ENCODE measurements around the gene TMTC2. TPM values are rescaled to one million over a fixed set of nuclear protein-coding genes. Genes with fewer than 3 reads are reported as not detected.

The TMTC2 gene
- 1 to 10 TPM; 1.1 to 5.6 (median 2.7) TPM for polyA plus RNA-seq
- long read RNA-seq, donor 1, full-length matches to known transcripts = 1 of 1 reads
- long read RNA-seq, donor 1, partial matches to known transcripts = 0 of 1 reads
- long read RNA-seq, donor 1, other reads (novel, unspliced or antisense) = 0 of 1 reads
- long read RNA-seq, donor 2 = 0 reads
- long read RNA-seq, donor 3 = 0 reads
- long read RNA-seq, donor 4 = 0 reads
- long read RNA-seq, donor 5 = 0 reads
- long read RNA-seq, donor 6 = 0 reads
- long read RNA-seq, donor 7 = 0 reads
- long read RNA-seq, donor 8 = 0 reads
- long read RNA-seq, donor 9 = 0 reads
- long read RNA-seq, donor 10, full-length matches to known transcripts = 3 of 15 reads
- long read RNA-seq, donor 10, partial matches to known transcripts = 12 of 15 reads
- long read RNA-seq, donor 10, other reads (novel, unspliced or antisense) = 0 of 15 reads

GRCh38 chr12:82686168-82687020, at the start of gene TMTC2:
TMTC2 (plus strand) TSS chr12:82686906.
- Histone ChIP-seq H3K9me3 (ENCODE audit: control insufficient read depth in 2 of 2, insufficient read depth in 1 of 2, low read depth in 1 of 2, low read length in 1 of 2) (no peaks in the 10 kb centered on the region), H3K27me3 (ENCODE audit: control insufficient read depth in 3 of 3, insufficient read depth in 3 of 3, low read length in 3 of 3) (no peaks in the 10 kb centered on the region), H3K4me3 (ENCODE audit: low read depth in 1 of 3, low read length in 3 of 3) (peak within 1 kb of the TSS; percentile 64 to 93 (median 80)), H3K36me3 (ENCODE audit: control insufficient read depth in 3 of 3, insufficient read depth in 2 of 3, low read depth in 1 of 3, low read length in 3 of 3) (no peaks in the 10 kb centered on the region), H3K4me1 (ENCODE audit: control insufficient read depth in 3 of 3, insufficient read depth in 2 of 3, low read depth in 1 of 3, low read length in 2 of 3) (peaks cover 0 to 6% (median 2%) of the 10 kb centered on the region in 3 donors), H3K27ac (ENCODE audit: low read depth in 1 of 3, low read length in 2 of 3) (peak within 1 kb of the TSS; percentile 95 to 98 (median 96))
- 1 to 2% (median 1%) methylated on average over 39 of the region's 39 CpGs for WGBS, 3 donors
- FAIRE-seq (no peak), DNase-seq (peak; percentile 95 to 98)

- DNase-seq (no peak), FAIRE-seq (no peak)
- Histone ChIP-seq H3K4me3 (ENCODE audit: low read depth in 1 of 3, low read length in 3 of 3) (no peak overlapping the region), H3K27me3 (ENCODE audit: control insufficient read depth in 3 of 3, insufficient read depth in 3 of 3, low read length in 3 of 3) (no peaks in the 10 kb centered on the region), H3K9me3 (ENCODE audit: control insufficient read depth in 2 of 2, insufficient read depth in 1 of 2, low read depth in 1 of 2, low read length in 1 of 2) (peaks cover 0 to 5% of the 10 kb centered on the region in 2 donors), H3K36me3 (ENCODE audit: control insufficient read depth in 3 of 3, insufficient read depth in 2 of 3, low read depth in 1 of 3, low read length in 3 of 3) (no peaks in the 10 kb centered on the region), H3K4me1 (ENCODE audit: control insufficient read depth in 3 of 3, insufficient read depth in 2 of 3, low read depth in 1 of 3, low read length in 2 of 3) (no peaks in the 10 kb centered on the region), H3K27ac (ENCODE audit: low read depth in 1 of 3, low read length in 2 of 3) (no peak overlapping the region)
- 83 to 84% (median 84%) methylated on average over 1 of the region's 1 CpG for WGBS, 3 donors
Observed at GRCh38 chr12:82638324-82638723, 48.4 kb upstream of the TMTC2 start.

- H3K36me3 ChIP-seq (ENCODE audit: control insufficient read depth in 3 of 3, insufficient read depth in 2 of 3, low read depth in 1 of 3, low read length in 3 of 3) = no peaks in the 10 kb centered on the region
- H3K27me3 ChIP-seq (ENCODE audit: control insufficient read depth in 3 of 3, insufficient read depth in 3 of 3, low read length in 3 of 3) = no peaks in the 10 kb centered on the region
- no peak overlapping the region for H3K27ac ChIP-seq (ENCODE audit: low read depth in 1 of 3, low read length in 2 of 3)
- WGBS, 3 donors = 82 to 84% (median 82%) methylated on average over 2 of the region's 2 CpGs
- no peaks in the 10 kb centered on the region for H3K4me1 ChIP-seq (ENCODE audit: control insufficient read depth in 3 of 3, insufficient read depth in 2 of 3, low read depth in 1 of 3, low read length in 2 of 3)
- DNase-seq (no peak), FAIRE-seq (no peak)
- no peaks in the 10 kb centered on the region for H3K9me3 ChIP-seq (ENCODE audit: control insufficient read depth in 2 of 2, insufficient read depth in 1 of 2, low read depth in 1 of 2, low read length in 1 of 2)
- no peak overlapping the region for H3K4me3 ChIP-seq (ENCODE audit: low read depth in 1 of 3, low read length in 3 of 3)
Observed at GRCh38 chr12:82644896-82645295, 41.8 kb upstream of the TMTC2 start.

- H3K36me3 ChIP-seq (ENCODE audit: control insufficient read depth in 3 of 3, insufficient read depth in 2 of 3, low read depth in 1 of 3, low read length in 3 of 3) = no peaks in the 10 kb centered on the region
- H3K9me3 ChIP-seq (ENCODE audit: control insufficient read depth in 2 of 2, insufficient read depth in 1 of 2, low read depth in 1 of 2, low read length in 1 of 2) = no peaks in the 10 kb centered on the region
- H3K4me1 ChIP-seq (ENCODE audit: control insufficient read depth in 3 of 3, insufficient read depth in 2 of 3, low read depth in 1 of 3, low read length in 2 of 3) = no peaks in the 10 kb centered on the region
- DNase-seq = no peak
- no peaks in the 10 kb centered on the region for H3K27me3 ChIP-seq (ENCODE audit: control insufficient read depth in 3 of 3, insufficient read depth in 3 of 3, low read length in 3 of 3)
- no peak for FAIRE-seq
- no peak overlapping the region for H3K4me3 ChIP-seq (ENCODE audit: low read depth in 1 of 3, low read length in 3 of 3)
- no peak overlapping the region for H3K27ac ChIP-seq (ENCODE audit: low read depth in 1 of 3, low read length in 2 of 3)
Observed at GRCh38 chr12:82645414-82645813, 41.3 kb upstream of the TMTC2 start.

- no peaks in the 10 kb centered on the region for H3K4me1 ChIP-seq (ENCODE audit: control insufficient read depth in 3 of 3, insufficient read depth in 2 of 3, low read depth in 1 of 3, low read length in 2 of 3)
- H3K36me3 ChIP-seq (ENCODE audit: control insufficient read depth in 3 of 3, insufficient read depth in 2 of 3, low read depth in 1 of 3, low read length in 3 of 3) = no peaks in the 10 kb centered on the region
- H3K4me3 ChIP-seq (ENCODE audit: low read depth in 1 of 3, low read length in 3 of 3) = no peak overlapping the region
- no peaks in the 10 kb centered on the region for H3K27me3 ChIP-seq (ENCODE audit: control insufficient read depth in 3 of 3, insufficient read depth in 3 of 3, low read length in 3 of 3)
- FAIRE-seq (no peak), DNase-seq (no peak)
- WGBS, 3 donors = 91 to 96% (median 92%) methylated on average over 4 of the region's 4 CpGs
- H3K9me3 ChIP-seq (ENCODE audit: control insufficient read depth in 2 of 2, insufficient read depth in 1 of 2, low read depth in 1 of 2, low read length in 1 of 2) = no peaks in the 10 kb centered on the region
- no peak overlapping the region for H3K27ac ChIP-seq (ENCODE audit: low read depth in 1 of 3, low read length in 2 of 3)
Observed at GRCh38 chr12:82647853-82648252, 38.9 kb upstream of the TMTC2 start.

GRCh38 chr12:82648259-82648909, 38.3 kb upstream of the TMTC2 start:
- Histone ChIP-seq H3K4me3 (ENCODE audit: low read depth in 1 of 3, low read length in 3 of 3) (no peak overlapping the region), H3K27me3 (ENCODE audit: control insufficient read depth in 3 of 3, insufficient read depth in 3 of 3, low read length in 3 of 3) (no peaks in the 10 kb centered on the region), H3K4me1 (ENCODE audit: control insufficient read depth in 3 of 3, insufficient read depth in 2 of 3, low read depth in 1 of 3, low read length in 2 of 3) (no peaks in the 10 kb centered on the region), H3K9me3 (ENCODE audit: control insufficient read depth in 2 of 2, insufficient read depth in 1 of 2, low read depth in 1 of 2, low read length in 1 of 2) (no peaks in the 10 kb centered on the region), H3K27ac (ENCODE audit: low read depth in 1 of 3, low read length in 2 of 3) (no peak overlapping the region), H3K36me3 (ENCODE audit: control insufficient read depth in 3 of 3, insufficient read depth in 2 of 3, low read depth in 1 of 3, low read length in 3 of 3) (no peaks in the 10 kb centered on the region)
- no peak for FAIRE-seq
- DNase-seq = no peak
- 82 to 92% (median 89%) methylated on average over 5 of the region's 5 CpGs for WGBS, 3 donors

- DNase-seq = peak; percentile 87 to 95
Observed at GRCh38 chr12:82650627-82651337, 35.9 kb upstream of the TMTC2 start.

GRCh38 chr12:82651489-82651888, 35.2 kb upstream of the TMTC2 start:
- H3K9me3 ChIP-seq (ENCODE audit: control insufficient read depth in 2 of 2, insufficient read depth in 1 of 2, low read depth in 1 of 2, low read length in 1 of 2) = no peaks in the 10 kb centered on the region
- no peaks in the 10 kb centered on the region for H3K27me3 ChIP-seq (ENCODE audit: control insufficient read depth in 3 of 3, insufficient read depth in 3 of 3, low read length in 3 of 3)
- no peak overlapping the region for H3K27ac ChIP-seq (ENCODE audit: low read depth in 1 of 3, low read length in 2 of 3)
- no peak for FAIRE-seq
- DNase-seq = peak in 1 of 2 donors; percentile 29
- 75 to 86% (median 75%) methylated on average over 4 of the region's 4 CpGs for WGBS, 3 donors
- H3K4me1 ChIP-seq (ENCODE audit: control insufficient read depth in 3 of 3, insufficient read depth in 2 of 3, low read depth in 1 of 3, low read length in 2 of 3) = no peaks in the 10 kb centered on the region
- no peak overlapping the region for H3K4me3 ChIP-seq (ENCODE audit: low read depth in 1 of 3, low read length in 3 of 3)
- no peaks in the 10 kb centered on the region for H3K36me3 ChIP-seq (ENCODE audit: control insufficient read depth in 3 of 3, insufficient read depth in 2 of 3, low read depth in 1 of 3, low read length in 3 of 3)

More at GRCh38 chr12:82650627-82651337, 35.9 kb upstream of the TMTC2 start:
- Histone ChIP-seq H3K27me3 (ENCODE audit: control insufficient read depth in 3 of 3, insufficient read depth in 3 of 3, low read length in 3 of 3) (no peaks in the 10 kb centered on the region), H3K9me3 (ENCODE audit: control insufficient read depth in 2 of 2, insufficient read depth in 1 of 2, low read depth in 1 of 2, low read length in 1 of 2) (no peaks in the 10 kb centered on the region), H3K4me1 (ENCODE audit: control insufficient read depth in 3 of 3, insufficient read depth in 2 of 3, low read depth in 1 of 3, low read length in 2 of 3) (no peaks in the 10 kb centered on the region), H3K27ac (ENCODE audit: low read depth in 1 of 3, low read length in 2 of 3) (peak overlapping the region in 1 of 3 donors; percentile 84), H3K4me3 (ENCODE audit: low read depth in 1 of 3, low read length in 3 of 3) (no peak overlapping the region), H3K36me3 (ENCODE audit: control insufficient read depth in 3 of 3, insufficient read depth in 2 of 3, low read depth in 1 of 3, low read length in 3 of 3) (no peaks in the 10 kb centered on the region)
- FAIRE-seq = no peak
- WGBS, 3 donors = 31 to 46% (median 45%) methylated on average over 3 of the region's 3 CpGs

Data from small intestine (tissue), 16 donors.